ENCODE data around the gene SCN10A. TPM values are rescaled to one million over a fixed set of nuclear protein-coding genes. Genes with fewer than 3 reads are reported as not detected.

The SCN10A gene
- total RNA-seq, 4 donors from 2014 or later: not detected

DNA sequence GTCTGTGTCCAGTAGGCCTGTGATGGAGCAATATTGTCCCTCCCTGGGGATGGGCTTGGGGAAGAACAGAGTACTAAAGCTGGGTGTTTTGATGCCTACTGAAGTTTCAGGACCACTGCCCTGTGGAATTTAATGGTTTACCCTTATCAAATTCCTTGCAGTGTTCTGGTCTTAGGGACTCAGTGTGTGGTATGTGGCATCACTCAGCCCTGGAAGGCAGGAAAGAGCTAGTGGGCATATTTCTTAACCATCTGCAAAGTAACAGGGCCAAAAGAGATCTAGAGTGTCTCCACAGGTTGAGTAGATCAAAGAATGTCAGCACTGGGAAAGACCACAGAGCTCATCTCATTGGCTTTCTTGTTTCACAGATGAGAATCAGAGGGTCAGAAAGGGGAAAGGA is 11.8 kb upstream of the SCN10A start:
- no peak overlapping the region for H3K4me3 ChIP-seq (ENCODE audit: low read depth, poor library complexity, severe bottlenecking)
- no peak for DNase-seq (ENCODE audit: low spot score in 2 of 2)
- intact Hi-C loops (cut with DNase I; ENCODE audit: low total_unique reads): no loop called here
- TF ChIP-seq CTCF (IDR thresholded peaks at IDR 0.05): no peak
- TF ChIP-seq POLR2A (IDR thresholded peaks at IDR 0.05): no peak

GRCh38 chr3:38826001-38826400 is 10.0 kb upstream of the SCN10A start:
- no peak for DNase-seq (ENCODE audit: low spot score in 2 of 2)
- no peak overlapping the region for H3K4me3 ChIP-seq (ENCODE audit: low read depth, poor library complexity, severe bottlenecking)
- TF ChIP-seq CTCF (IDR thresholded peaks at IDR 0.05) (no peak), POLR2A (IDR thresholded peaks at IDR 0.05) (no peak)
- intact Hi-C loops (cut with DNase I; ENCODE audit: low total_unique reads): no loop called here
- WGBS, 2 donors: 69 to 71% methylated on average over 2 of the region's 2 CpGs

DNA sequence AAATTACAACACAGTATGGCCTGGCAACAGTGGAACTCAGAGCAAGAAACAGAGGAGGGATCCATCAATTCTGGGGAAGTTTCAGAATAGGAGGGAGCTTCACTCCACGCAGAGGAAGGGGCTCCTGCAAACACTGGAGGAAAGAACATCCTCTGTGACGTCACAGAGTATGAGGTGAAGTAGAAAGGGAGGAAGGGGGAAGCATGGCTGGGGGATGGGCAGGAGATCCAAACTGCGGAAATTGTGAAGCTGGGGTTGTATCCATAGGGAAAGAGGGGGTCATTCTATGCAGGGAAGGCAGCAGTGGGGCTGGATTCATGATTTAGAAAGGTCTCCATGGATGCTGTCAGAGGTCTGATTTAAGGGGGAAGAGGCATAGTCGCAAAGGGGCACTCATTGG is 8.3 kb upstream of the SCN10A start:
- intact Hi-C loops (cut with DNase I; ENCODE audit: low total_unique reads): no loop called here
- no peak for DNase-seq (ENCODE audit: low spot score in 2 of 2)
- H3K4me3 ChIP-seq (ENCODE audit: low read depth, poor library complexity, severe bottlenecking): no peak overlapping the region
- WGBS, 2 donors: 75 to 76% methylated on average over 4 of the region's 4 CpGs
- no peak for TF ChIP-seq CTCF (IDR thresholded peaks at IDR 0.05)

GRCh38 chr3:38823722-38824121 is 7.7 kb upstream of the SCN10A start:
- DNase-seq (ENCODE audit: low spot score in 2 of 2): no peak
- intact Hi-C loops (cut with DNase I; ENCODE audit: low total_unique reads): no loop called here

GRCh38 chr3:38823186-38823585 is 7.2 kb upstream of the SCN10A start:
- DNase-seq (ENCODE audit: low spot score in 2 of 2): no peak
- 83 to 86% methylated on average over 5 of the region's 5 CpGs for WGBS, 2 donors
- no peak overlapping the region for H3K4me3 ChIP-seq (ENCODE audit: low read depth, poor library complexity, severe bottlenecking)
- TF ChIP-seq CTCF (IDR thresholded peaks at IDR 0.05) (no peak), POLR2A (IDR thresholded peaks at IDR 0.05) (no peak)
- intact Hi-C loops (cut with DNase I; ENCODE audit: low total_unique reads): no loop called here

More at GRCh38 chr3:38823722-38824121, 7.7 kb upstream of the SCN10A start:
- WGBS, 2 donors: 56 to 63% methylated on average over 8 of the region's 8 CpGs
- no peak overlapping the region for H3K4me3 ChIP-seq (ENCODE audit: low read depth, poor library complexity, severe bottlenecking)
- no peak for TF ChIP-seq POLR2A (IDR thresholded peaks at IDR 0.05)
- TF ChIP-seq CTCF (IDR thresholded peaks at IDR 0.05): no peak

DNA sequence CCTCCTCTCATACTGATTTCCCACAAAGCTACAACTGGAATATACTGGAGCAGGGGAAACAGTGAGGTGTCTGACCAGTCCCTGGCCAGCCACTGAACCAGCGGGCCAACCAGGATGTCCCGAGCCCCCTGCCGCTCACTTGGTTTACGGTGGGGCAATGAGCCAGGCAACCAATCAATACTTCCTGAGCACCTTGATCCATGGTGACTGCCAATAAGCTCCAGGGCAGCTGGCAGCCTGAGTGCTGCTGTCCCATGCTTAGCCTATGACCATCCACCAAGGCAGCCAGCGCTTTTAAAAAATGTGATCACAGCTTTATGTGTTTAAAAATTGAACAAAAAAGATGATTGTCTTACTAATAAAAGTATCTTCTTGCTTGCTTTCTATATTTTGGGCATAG is 4.2 kb downstream of the SCN10A start:
- TF ChIP-seq POLR2A (IDR thresholded peaks at IDR 0.05) (no peak), CTCF (IDR thresholded peaks at IDR 0.05) (no peak)
- no peak for DNase-seq (ENCODE audit: low spot score in 2 of 2)
- H3K4me3 ChIP-seq (ENCODE audit: low read depth, poor library complexity, severe bottlenecking): no peak overlapping the region
- intact Hi-C loops (cut with DNase I; ENCODE audit: low total_unique reads): no loop called here
- 84 to 95% methylated on average over 5 of the region's 5 CpGs for WGBS, 2 donors
